ENCODE measurements around the gene CGB8.
"Not testable (repeated sequence)": the region's sequence is repeated elsewhere in the genome, so short reads cannot be mapped to it uniquely, and the experiment has no call there.

CGB8 gene

DNA sequence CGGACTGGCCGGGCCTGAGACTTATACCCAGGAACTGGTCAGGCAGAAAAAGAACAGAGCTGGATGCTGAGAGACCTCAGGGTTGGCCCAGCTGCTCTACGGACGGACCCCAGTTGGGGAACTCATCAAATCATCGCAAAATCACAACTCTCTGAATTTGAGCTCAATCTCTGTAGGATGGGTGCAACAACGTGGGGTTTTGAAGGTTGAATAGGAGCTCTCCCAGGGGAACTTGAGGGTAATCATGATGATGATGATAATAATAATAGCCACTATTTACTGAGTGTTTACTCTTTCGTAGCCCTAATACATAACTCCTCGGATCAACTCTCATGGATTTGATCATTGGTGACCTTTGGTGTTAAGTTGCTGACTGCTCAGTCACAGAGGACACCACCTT lies 18.6 kb downstream of the CGB8 start:
- intact Hi-C loops (cut with DNase I; ENCODE audit: low total_unique reads); H3K9me3 ChIP-seq; H3K4me1 ChIP-seq; H3K27me3 ChIP-seq; DNase-seq; H3K27ac ChIP-seq; H3K4me3 ChIP-seq; H3K36me3 ChIP-seq: not testable (repeated sequence)

DNA sequence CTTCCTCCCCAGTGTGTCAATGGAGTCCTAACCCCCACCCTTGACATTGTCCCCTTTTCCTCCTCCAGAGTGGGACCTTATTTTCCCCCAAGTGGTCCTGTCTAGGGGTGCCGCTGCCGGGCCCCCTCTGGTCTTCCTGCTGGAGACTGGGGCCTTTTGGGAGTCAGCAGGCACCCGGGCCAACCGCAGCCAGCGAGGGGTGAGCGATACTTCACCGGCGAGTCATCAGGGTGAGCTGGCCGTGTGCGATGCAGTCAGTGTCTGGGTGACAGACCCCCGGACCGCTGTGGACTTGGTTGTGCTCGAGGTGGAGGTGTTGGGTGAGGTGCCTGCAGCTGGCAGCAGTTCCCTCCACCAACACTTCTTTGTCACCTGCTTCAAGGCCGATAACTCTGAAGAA lies 19.2 kb downstream of the CGB8 start:
- H3K27me3 ChIP-seq; intact Hi-C loops (cut with DNase I; ENCODE audit: low total_unique reads); H3K4me3 ChIP-seq: not testable (repeated sequence)

DNA sequence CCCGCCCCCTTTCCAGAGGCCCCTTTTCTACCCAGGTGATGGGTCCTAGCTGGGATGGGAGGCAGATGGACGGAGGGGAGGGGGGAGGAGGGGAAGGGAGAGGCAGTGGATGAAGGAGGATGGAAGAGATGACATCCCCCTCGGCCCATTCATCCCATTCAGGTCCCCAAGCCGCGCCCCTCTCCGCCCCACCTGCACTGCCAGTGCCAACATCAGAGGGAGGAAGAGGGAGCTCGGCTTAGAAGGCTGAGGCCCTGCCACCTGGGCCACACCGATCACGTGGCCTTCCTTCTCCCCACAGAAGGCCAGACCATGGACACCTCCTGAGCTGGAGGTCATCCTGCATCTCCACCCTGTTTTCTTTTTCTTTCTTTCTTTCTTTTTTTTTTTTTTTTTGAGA lies 20.2 kb downstream of the CGB8 start:
- H3K9me3 ChIP-seq; H3K27me3 ChIP-seq; intact Hi-C loops (cut with DNase I; ENCODE audit: low total_unique reads); H3K4me1 ChIP-seq; H3K4me3 ChIP-seq; H3K36me3 ChIP-seq; H3K27ac ChIP-seq; DNase-seq: not testable (repeated sequence)

More for the DNA sequence above, 19.2 kb downstream of the CGB8 start:
- DNase-seq, H3K9me3 ChIP-seq, H3K4me1 ChIP-seq, H3K36me3 ChIP-seq, H3K27ac ChIP-seq: not testable (repeated sequence)

DNA sequence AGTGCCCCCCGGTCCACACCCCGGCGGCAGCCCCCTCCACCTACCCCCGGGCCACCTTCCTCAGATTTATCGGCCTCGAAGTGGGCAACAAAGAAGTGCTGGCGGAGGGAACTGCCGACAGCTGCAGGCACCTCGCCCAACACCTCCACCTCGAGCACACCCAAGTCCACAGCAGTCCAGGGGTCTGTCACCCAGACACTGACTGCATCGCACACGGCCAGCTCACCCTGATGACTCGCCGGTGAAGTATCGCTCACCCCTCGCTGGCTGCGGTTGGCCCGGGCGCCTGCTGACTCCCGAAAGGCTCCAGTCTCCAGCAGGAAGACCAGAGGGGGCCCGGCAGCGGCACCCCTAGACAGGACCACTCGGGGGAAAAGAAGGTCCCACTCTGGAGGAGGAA lies 23.3 kb downstream of the CGB8 start:
- H3K4me3 ChIP-seq; DNase-seq; H3K27ac ChIP-seq; H3K36me3 ChIP-seq; H3K9me3 ChIP-seq; H3K27me3 ChIP-seq; H3K4me1 ChIP-seq; intact Hi-C loops (cut with DNase I; ENCODE audit: low total_unique reads): not testable (repeated sequence)

DNA sequence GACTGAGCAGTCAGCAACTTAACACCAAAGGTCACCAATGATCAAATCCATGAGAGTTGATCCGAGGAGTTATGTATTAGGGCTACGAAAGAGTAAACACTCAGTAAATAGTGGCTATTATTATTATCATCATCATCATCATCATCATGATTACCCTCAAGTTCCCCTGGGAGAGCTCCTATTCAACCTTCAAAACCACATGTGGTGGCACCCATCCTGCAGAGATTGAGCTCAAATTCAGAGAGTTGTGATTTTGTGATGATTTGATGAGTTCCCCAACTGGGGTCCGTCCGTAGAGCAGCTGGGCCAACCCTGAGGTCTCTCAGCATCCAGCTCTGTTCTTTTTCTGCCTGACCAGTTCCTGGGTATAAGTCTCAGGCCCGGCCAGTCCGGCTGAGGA lies 23.8 kb downstream of the CGB8 start:
- H3K9me3 ChIP-seq; H3K4me1 ChIP-seq; intact Hi-C loops (cut with DNase I; ENCODE audit: low total_unique reads); H3K4me3 ChIP-seq; DNase-seq; H3K27me3 ChIP-seq; H3K36me3 ChIP-seq; H3K27ac ChIP-seq: not testable (repeated sequence)

DNA sequence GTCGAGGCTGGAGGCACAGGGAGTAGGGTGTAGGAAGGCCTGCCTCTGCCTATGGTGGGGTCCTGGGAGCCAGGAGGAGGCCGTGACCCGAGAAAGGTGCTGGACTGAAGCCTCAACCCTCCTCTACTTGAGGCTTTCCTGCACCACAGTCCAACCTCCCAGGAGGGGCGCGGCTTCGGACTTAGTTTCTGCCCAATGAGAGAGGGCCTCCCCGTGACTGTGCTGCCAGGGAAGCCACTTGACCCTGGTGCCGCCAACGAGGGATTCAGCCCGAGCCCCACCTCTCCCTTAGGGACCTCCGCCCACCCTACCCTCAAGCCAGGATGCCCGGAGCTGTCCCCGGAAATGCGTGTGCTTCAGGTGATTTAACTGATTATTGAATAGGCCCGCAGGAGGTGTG lies 24.7 kb downstream of the CGB8 start, which contains the start of gene CGB3:
CGB3 (minus strand) TSS at position 101 of the 400 bp plus-strand sequence. CDS start 362 bp downstream, outside the sequence.
- H3K4me3 ChIP-seq; H3K36me3 ChIP-seq; H3K9me3 ChIP-seq; DNase-seq; H3K27ac ChIP-seq; H3K4me1 ChIP-seq; intact Hi-C loops (cut with DNase I; ENCODE audit: low total_unique reads): not testable (repeated sequence)
- H3K27me3 ChIP-seq: peaks cover 0 to 12% of the 10 kb centered on the region in 2 donors

DNA sequence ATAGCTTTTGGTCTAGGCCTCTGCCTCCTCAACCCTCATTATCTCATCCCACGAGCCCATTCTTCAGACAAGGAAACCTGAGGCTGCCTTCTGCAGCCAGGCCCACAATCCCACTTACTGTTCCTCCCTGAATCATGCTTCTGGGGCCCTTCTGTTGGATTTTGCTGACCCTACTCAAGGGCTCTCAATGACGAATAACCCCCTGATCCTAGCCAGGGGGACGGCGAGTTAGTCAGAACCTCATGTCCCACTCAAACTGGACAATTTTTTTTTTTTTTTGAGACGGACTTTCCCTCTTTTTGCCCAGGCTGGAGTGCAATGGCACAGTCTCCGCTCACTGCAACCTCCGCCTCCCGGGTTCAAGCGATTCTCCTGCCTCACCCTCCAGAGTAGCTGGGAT lies 26.8 kb downstream of the CGB8 start:
- H3K27ac ChIP-seq: no peak overlapping the region
- H3K36me3 ChIP-seq: no peaks in the 10 kb centered on the region
- TF ChIP-seq, protein P1, sequence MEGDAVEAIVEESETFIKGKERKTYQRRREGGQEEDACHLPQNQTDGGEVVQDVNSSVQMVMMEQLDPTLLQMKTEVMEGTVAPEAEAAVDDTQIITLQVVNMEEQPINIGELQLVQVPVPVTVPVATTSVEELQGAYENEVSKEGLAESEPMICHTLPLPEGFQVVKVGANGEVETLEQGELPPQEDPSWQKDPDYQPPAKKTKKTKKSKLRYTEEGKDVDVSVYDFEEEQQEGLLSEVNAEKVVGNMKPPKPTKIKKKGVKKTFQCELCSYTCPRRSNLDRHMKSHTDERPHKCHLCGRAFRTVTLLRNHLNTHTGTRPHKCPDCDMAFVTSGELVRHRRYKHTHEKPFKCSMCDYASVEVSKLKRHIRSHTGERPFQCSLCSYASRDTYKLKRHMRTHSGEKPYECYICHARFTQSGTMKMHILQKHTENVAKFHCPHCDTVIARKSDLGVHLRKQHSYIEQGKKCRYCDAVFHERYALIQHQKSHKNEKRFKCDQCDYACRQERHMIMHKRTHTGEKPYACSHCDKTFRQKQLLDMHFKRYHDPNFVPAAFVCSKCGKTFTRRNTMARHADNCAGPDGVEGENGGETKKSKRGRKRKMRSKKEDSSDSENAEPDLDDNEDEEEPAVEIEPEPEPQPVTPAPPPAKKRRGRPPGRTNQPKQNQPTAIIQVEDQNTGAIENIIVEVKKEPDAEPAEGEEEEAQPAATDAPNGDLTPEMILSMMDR (IDR thresholded peaks at IDR 0.05): no peak
- peaks cover 0 to 28% (median 22%) of the 10 kb centered on the region in 4 donors for H3K4me1 ChIP-seq
- no peaks in the 10 kb centered on the region for H3K9me3 ChIP-seq
- intact Hi-C loops (cut with DNase I; ENCODE audit: low total_unique reads): no loop called here
- H3K27me3 ChIP-seq: peaks cover 0 to 26% of the 10 kb centered on the region in 2 donors
- H3K4me3 ChIP-seq: no peak overlapping the region
- no peak for DNase-seq

DNA sequence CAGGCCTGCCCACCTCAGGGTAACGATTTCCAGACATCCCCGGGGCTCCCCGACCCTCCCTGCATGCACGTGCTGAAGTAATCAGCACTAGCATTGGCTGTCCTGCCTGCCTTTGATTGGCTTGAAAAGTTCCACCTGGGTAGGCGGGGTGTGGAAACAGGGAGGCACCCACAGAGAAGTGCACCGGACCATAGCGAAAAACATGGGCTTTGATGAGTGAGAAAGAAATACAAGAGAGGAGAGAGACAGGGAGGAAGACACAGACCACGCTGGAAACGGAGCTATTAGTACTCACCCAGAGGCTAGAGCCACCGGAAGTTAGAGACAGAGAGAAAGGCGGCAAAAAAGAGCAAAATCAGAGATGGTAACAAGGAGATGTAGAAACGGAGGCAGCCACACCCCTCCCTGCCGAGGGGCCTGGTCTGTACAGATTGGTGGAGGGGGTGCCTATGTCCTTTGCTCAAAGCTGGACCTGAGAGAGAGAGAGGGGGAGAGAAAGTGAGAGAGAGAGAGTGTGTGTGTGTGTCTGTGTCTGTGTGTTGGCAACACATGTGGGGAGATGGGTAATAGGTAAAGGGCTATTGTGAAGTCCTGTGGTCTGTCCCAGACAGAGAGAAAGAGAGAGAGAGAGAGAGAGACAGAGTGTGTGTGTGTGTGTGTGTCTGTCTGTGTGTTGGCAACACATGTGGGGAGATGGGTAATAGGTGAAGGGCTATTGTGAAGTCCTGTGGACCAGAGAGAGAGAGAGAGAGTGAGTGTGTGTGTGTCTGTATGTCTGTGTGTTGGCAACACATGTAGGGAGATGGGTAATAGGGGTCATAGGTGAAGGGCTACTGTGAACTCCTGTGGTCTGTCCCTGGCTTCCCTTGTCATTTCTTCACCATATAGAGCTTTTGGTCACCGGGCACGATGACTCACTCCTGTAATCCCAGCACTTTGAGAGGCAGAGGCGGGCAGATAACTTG lies 27.7 kb downstream of the CGB8 start:
- no peak for DNase-seq
- no peak overlapping the region for H3K27ac ChIP-seq

More for the DNA sequence above, 27.7 kb downstream of the CGB8 start:
- Histone ChIP-seq H3K9me3 (no peaks in the 10 kb centered on the region), H3K36me3 (peaks cover 0 to 2% (median 0%) of the 10 kb centered on the region in 3 donors), H3K4me1 (peaks cover 0 to 28% (median 22%) of the 10 kb centered on the region in 4 donors), H3K27me3 (peaks cover 0 to 26% of the 10 kb centered on the region in 2 donors), H3K4me3 (no peak overlapping the region)
- intact Hi-C loops (cut with DNase I; ENCODE audit: low total_unique reads): no loop called here
- TF ChIP-seq, protein P1 (IDR thresholded peaks at IDR 0.05): no peak
